ENCODE measurements around the gene COX8C. TPM values are rescaled to one million over a fixed set of nuclear protein-coding genes. Genes with fewer than 3 reads are reported as not detected.

COX8C gene
- total RNA-seq, 1 experiment from 2014 or later, result not detected

- ChIA-PET POLR2A (no interaction called here), RAD21 (ENCODE audit: low non-redundant PET in 1 of 2, low total read pairs in 2 of 2, uncharacterized antibody in 2 of 2, unreplicated experiment in 2 of 2) (no interaction called here), CTCF (no interaction called here)
- no peak overlapping the region for H3K4me2 ChIP-seq (ENCODE audit: low read length)
- H3K9me2 ChIP-seq (ENCODE audit: insufficient read depth), result no peaks in the 10 kb centered on the region
- DNase-seq (ENCODE audit: low read depth, low spot score) (no peak), ATAC-seq (no peak)
- no peak overlapping the region for H2AFZ ChIP-seq (ENCODE audit: low read depth, low read length, poor library complexity, severe bottlenecking)
- no peak overlapping the region for H3K4me3 ChIP-seq (replicated peaks in 1 of 2; ENCODE audit: low read depth in 1 of 2, low read length in 2 of 2)
- H3K79me2 ChIP-seq (ENCODE audit: insufficient read depth, low read length), result no peaks in the 10 kb centered on the region
- no peaks in the 10 kb centered on the region for H3K36me3 ChIP-seq (ENCODE audit: control insufficient read depth in 1 of 2, insufficient read depth in 2 of 2, low read length in 2 of 2)
- intact Hi-C loops (cut with micrococcal nuclease), result no loop called here
- H3K9me3 ChIP-seq (ENCODE audit: control insufficient read depth in 1 of 2, insufficient read depth in 1 of 2, low read depth in 1 of 2, low read length in 2 of 2), result no peaks in the 10 kb centered on the region
- no peaks in the 10 kb centered on the region for H4K20me1 ChIP-seq (ENCODE audit: insufficient read depth)
- no peak overlapping the region for H3K27ac ChIP-seq (ENCODE audit: low read depth, low read length)
- H3K4me1 ChIP-seq (ENCODE audit: control insufficient read depth in 1 of 2, insufficient read depth in 2 of 2, low read length in 2 of 2), result no peaks in the 10 kb centered on the region
- H3K9ac ChIP-seq (ENCODE audit: low read length), result no peak overlapping the region
- BruUV-seq (replicated peaks), result no TSS peak
- H3K27me3 ChIP-seq (ENCODE audit: insufficient read depth, low read length), result no peaks in the 10 kb centered on the region
- TF ChIP-seq, protein P1, sequence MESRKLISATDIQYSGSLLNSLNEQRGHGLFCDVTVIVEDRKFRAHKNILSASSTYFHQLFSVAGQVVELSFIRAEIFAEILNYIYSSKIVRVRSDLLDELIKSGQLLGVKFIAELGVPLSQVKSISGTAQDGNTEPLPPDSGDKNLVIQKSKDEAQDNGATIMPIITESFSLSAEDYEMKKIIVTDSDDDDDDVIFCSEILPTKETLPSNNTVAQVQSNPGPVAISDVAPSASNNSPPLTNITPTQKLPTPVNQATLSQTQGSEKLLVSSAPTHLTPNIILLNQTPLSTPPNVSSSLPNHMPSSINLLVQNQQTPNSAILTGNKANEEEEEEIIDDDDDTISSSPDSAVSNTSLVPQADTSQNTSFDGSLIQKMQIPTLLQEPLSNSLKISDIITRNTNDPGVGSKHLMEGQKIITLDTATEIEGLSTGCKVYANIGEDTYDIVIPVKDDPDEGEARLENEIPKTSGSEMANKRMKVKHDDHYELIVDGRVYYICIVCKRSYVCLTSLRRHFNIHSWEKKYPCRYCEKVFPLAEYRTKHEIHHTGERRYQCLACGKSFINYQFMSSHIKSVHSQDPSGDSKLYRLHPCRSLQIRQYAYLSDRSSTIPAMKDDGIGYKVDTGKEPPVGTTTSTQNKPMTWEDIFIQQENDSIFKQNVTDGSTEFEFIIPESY (IDR thresholded peaks at IDR 0.05; ENCODE audit: extremely low read depth, insufficient replicate concordance, low read length), result no peak
Measured at GRCh38 chr14:93343797-93344196, 3.2 kb upstream of the COX8C start.

GRCh38 chr14:93347850-93348249, 868 bp downstream of the COX8C start:
- CTCF ChIA-PET, result no interaction called here
- Histone ChIP-seq H3K4me3 (replicated peaks in 1 of 2; ENCODE audit: low read depth in 1 of 2, low read length in 2 of 2) (no peak overlapping the region), H3K9me2 (ENCODE audit: insufficient read depth) (no peaks in the 10 kb centered on the region), H3K36me3 (ENCODE audit: control insufficient read depth in 1 of 2, insufficient read depth in 2 of 2, low read length in 2 of 2) (no peaks in the 10 kb centered on the region), H3K9me3 (ENCODE audit: control insufficient read depth in 1 of 2, insufficient read depth in 1 of 2, low read depth in 1 of 2, low read length in 2 of 2) (no peaks in the 10 kb centered on the region), H3K4me1 (ENCODE audit: control insufficient read depth in 1 of 2, insufficient read depth in 2 of 2, low read length in 2 of 2) (no peaks in the 10 kb centered on the region), H3K27ac (ENCODE audit: low read depth, low read length) (no peak overlapping the region), H3K27me3 (ENCODE audit: insufficient read depth, low read length) (no peaks in the 10 kb centered on the region), H2AFZ (ENCODE audit: low read depth, low read length, poor library complexity, severe bottlenecking) (no peak overlapping the region), H3K79me2 (ENCODE audit: insufficient read depth, low read length) (no peaks in the 10 kb centered on the region), H3K4me2 (ENCODE audit: low read length) (no peak overlapping the region), H3K9ac (ENCODE audit: low read length) (no peak overlapping the region), H4K20me1 (ENCODE audit: insufficient read depth) (no peaks in the 10 kb centered on the region)
- no peak for ATAC-seq
- BruUV-seq (replicated peaks), result no TSS peak
- intact Hi-C loops (cut with micrococcal nuclease), result no loop called here
- DNase-seq (ENCODE audit: low read depth, low spot score), result no peak
- POLR2A ChIA-PET, result no interaction called here
- RAD21 ChIA-PET (ENCODE audit: low non-redundant PET in 1 of 2, low total read pairs in 2 of 2, uncharacterized antibody in 2 of 2, unreplicated experiment in 2 of 2), result no interaction called here
- TF ChIP-seq SIN3A (IDR thresholded peaks at IDR 0.05; ENCODE audit: low read depth) (no peak), JUND (IDR thresholded peaks at IDR 0.05) (no peak), EGR1 (IDR thresholded peaks at IDR 0.05; ENCODE audit: low read depth) (no peak), ZNF274 (IDR thresholded peaks at IDR 0.05; ENCODE audit: low read depth, low read length) (no peak), POLR2A (IDR thresholded peaks at IDR 0.05; ENCODE audit: borderline replicate concordance, extremely low read depth, insufficient read depth, insufficient read length) (no peak), POLR2AphosphoS5 (IDR thresholded peaks at IDR 0.05; ENCODE audit: low read depth, low read length) (no peak), CEBPB (IDR thresholded peaks at IDR 0.05; ENCODE audit: low read depth) (no peak), EZH2phosphoT487 (IDR thresholded peaks at IDR 0.05; ENCODE audit: borderline replicate concordance) (no peak), EZH2 (IDR thresholded peaks at IDR 0.05) (no peak), FOSL1 (IDR thresholded peaks at IDR 0.05; ENCODE audit: low read depth) (no peak)
- TF ChIP-seq, protein P1 (IDR thresholded peaks at IDR 0.05; ENCODE audit: extremely low read depth, insufficient replicate concordance, low read length), result no peak
- TF ChIP-seq, protein P2, sequence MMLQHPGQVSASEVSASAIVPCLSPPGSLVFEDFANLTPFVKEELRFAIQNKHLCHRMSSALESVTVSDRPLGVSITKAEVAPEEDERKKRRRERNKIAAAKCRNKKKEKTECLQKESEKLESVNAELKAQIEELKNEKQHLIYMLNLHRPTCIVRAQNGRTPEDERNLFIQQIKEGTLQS (IDR thresholded peaks at IDR 0.05), result no peak
- TF ChIP-seq, protein P3, sequence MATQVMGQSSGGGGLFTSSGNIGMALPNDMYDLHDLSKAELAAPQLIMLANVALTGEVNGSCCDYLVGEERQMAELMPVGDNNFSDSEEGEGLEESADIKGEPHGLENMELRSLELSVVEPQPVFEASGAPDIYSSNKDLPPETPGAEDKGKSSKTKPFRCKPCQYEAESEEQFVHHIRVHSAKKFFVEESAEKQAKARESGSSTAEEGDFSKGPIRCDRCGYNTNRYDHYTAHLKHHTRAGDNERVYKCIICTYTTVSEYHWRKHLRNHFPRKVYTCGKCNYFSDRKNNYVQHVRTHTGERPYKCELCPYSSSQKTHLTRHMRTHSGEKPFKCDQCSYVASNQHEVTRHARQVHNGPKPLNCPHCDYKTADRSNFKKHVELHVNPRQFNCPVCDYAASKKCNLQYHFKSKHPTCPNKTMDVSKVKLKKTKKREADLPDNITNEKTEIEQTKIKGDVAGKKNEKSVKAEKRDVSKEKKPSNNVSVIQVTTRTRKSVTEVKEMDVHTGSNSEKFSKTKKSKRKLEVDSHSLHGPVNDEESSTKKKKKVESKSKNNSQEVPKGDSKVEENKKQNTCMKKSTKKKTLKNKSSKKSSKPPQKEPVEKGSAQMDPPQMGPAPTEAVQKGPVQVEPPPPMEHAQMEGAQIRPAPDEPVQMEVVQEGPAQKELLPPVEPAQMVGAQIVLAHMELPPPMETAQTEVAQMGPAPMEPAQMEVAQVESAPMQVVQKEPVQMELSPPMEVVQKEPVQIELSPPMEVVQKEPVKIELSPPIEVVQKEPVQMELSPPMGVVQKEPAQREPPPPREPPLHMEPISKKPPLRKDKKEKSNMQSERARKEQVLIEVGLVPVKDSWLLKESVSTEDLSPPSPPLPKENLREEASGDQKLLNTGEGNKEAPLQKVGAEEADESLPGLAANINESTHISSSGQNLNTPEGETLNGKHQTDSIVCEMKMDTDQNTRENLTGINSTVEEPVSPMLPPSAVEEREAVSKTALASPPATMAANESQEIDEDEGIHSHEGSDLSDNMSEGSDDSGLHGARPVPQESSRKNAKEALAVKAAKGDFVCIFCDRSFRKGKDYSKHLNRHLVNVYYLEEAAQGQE (IDR thresholded peaks at IDR 0.05; ENCODE audit: low read depth), result no peak
- TF ChIP-seq, protein P4, sequence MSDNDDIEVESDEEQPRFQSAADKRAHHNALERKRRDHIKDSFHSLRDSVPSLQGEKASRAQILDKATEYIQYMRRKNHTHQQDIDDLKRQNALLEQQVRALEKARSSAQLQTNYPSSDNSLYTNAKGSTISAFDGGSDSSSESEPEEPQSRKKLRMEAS (IDR thresholded peaks at IDR 0.05), result no peak
